ENCODE data around the gene RTEL1. TPM values are rescaled to one million over a fixed set of nuclear protein-coding genes. Genes with fewer than 3 reads are reported as not detected.
"Not testable (repeated sequence)": the region's sequence is repeated elsewhere in the genome, so short reads cannot be mapped to it uniquely, and the experiment has no call there.

The RTEL1 gene
- total and polyA plus RNA-seq, 9 donors: 8.4 to 13.3 (median 10.7) TPM

- WGBS (ENCODE audit: insufficient coverage): under 1% methylated on average over 98 of the region's 98 CpGs
- peak; percentile 94 for DNase-seq
- Histone ChIP-seq H3K36me3 (ENCODE audit: control insufficient read depth, insufficient read depth, low read length) (peaks cover 64% of the 10 kb centered on the region), H3K4me3 (ENCODE audit: low read length) (peak within 1 kb of the TSS; percentile 82), H3K4me1 (ENCODE audit: control insufficient read depth, insufficient read depth, low read length) (peaks cover 18% of the 10 kb centered on the region), H3K9me3 (replicated peaks; ENCODE audit: control insufficient read depth, low read depth, low read length) (no peaks in the 10 kb centered on the region), H3K27ac (ENCODE audit: low read length) (peak within 1 kb of the TSS; percentile 72), H3K27me3 (ENCODE audit: control insufficient read depth, insufficient read depth, low read length) (no peaks in the 10 kb centered on the region)
Observed at GRCh38 chr20:63707558-63708300, 49.6 kb downstream of the RTEL1 start, which contains the start of the genes ARFRP1 and ZGPAT. ARFRP1 (minus strand) TSS chr20:63707976; CDS start chr20:63707091, 885 bp downstream. ZGPAT (plus strand) TSS chr20:63708039; CDS start chr20:63708581, 542 bp downstream.

GRCh38 chr20:63708301-63709148, 50.4 kb downstream of the RTEL1 start:
- DNase-seq: peak; percentile 22
- peaks cover 60% of the 10 kb centered on the region for H3K36me3 ChIP-seq (ENCODE audit: control insufficient read depth, insufficient read depth, low read length)
- H3K27ac ChIP-seq (ENCODE audit: low read length): peak overlapping the region; percentile 21
- 18% methylated on average over 61 of the region's 67 CpGs for WGBS (ENCODE audit: insufficient coverage)
- no peaks in the 10 kb centered on the region for H3K27me3 ChIP-seq (ENCODE audit: control insufficient read depth, insufficient read depth, low read length)
- no peaks in the 10 kb centered on the region for H3K9me3 ChIP-seq (replicated peaks; ENCODE audit: control insufficient read depth, low read depth, low read length)
- peaks cover 18% of the 10 kb centered on the region for H3K4me1 ChIP-seq (ENCODE audit: control insufficient read depth, insufficient read depth, low read length)
- H3K4me3 ChIP-seq (ENCODE audit: low read length): peak overlapping the region; percentile 82

DNA sequence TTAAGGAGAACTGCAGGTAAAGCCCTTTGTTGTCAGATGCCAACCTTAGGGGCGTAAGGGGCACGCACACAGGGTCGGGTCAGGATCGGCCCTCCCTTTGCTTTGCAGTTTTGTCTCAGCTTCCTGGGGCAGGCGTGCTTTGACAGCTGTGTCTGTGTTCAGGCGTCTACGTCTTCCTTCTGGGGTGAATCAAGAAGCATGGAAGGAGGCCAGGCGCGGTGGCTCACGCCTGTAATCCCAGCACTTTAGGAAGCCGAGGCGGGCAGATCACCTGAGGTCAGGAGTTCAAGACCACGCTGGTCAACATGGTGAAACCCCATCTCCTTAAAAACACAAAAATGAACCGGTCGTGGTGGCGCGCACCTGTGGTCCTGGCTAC, 51.0 kb downstream of the RTEL1 start:
- H3K4me3 ChIP-seq (ENCODE audit: low read length): no peak overlapping the region

DNA sequence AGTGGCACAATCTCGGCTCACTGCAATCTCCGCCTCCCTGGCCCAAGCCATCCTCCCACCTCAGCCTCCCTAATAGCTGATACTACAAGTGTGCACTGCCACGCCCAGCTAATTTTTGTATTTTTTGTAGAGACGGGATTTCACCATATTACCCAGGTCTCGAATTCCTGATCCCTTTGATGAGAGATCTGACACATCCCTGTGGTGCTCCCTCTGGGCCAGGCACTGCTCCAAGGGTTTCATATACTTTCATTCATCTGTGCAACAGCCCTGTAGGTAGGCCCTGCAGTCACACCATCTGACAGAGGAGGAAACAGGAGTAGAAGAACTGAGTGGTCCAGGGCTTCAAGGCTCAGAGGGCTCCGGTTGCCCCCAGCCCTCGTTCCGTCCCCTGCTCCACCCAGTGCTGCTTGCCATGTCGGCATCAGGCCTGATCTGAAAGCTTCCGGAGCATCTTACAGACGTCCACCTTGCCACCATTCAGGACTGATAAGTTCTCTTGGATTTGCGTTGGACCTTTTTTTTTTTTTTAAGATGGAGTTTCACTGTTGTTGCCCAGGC, 53.1 kb downstream of the RTEL1 start:
- Histone ChIP-seq H3K36me3 (ENCODE audit: control insufficient read depth, insufficient read depth, low read length) (peaks cover 43% of the 10 kb centered on the region), H3K9me3 (replicated peaks; ENCODE audit: control insufficient read depth, low read depth, low read length) (peaks cover 11% of the 10 kb centered on the region), H3K27me3 (ENCODE audit: control insufficient read depth, insufficient read depth, low read length) (no peaks in the 10 kb centered on the region), H3K4me3 (ENCODE audit: low read length) (no peak overlapping the region), H3K4me1 (ENCODE audit: control insufficient read depth, insufficient read depth, low read length) (peaks cover 16% of the 10 kb centered on the region), H3K27ac (ENCODE audit: low read length) (no peak overlapping the region)
- 82% methylated on average over 10 of the region's 12 CpGs for WGBS (ENCODE audit: insufficient coverage)
- DNase-seq: no peak

More for the DNA sequence above, 51.0 kb downstream of the RTEL1 start:
- H3K27ac ChIP-seq (ENCODE audit: low read length): no peak overlapping the region
- no peaks in the 10 kb centered on the region for H3K9me3 ChIP-seq (replicated peaks; ENCODE audit: control insufficient read depth, low read depth, low read length)
- H3K27me3 ChIP-seq (ENCODE audit: control insufficient read depth, insufficient read depth, low read length): no peaks in the 10 kb centered on the region
- H3K4me1 ChIP-seq (ENCODE audit: control insufficient read depth, insufficient read depth, low read length): peaks cover 18% of the 10 kb centered on the region
- WGBS (ENCODE audit: insufficient coverage): 84% methylated on average over 12 of the region's 17 CpGs
- no peak for DNase-seq
- peaks cover 56% of the 10 kb centered on the region for H3K36me3 ChIP-seq (ENCODE audit: control insufficient read depth, insufficient read depth, low read length)

GRCh38 chr20:63712191-63712590, 54.1 kb downstream of the RTEL1 start:
- H3K27ac ChIP-seq (ENCODE audit: low read length): no peak overlapping the region
- H3K36me3 ChIP-seq (ENCODE audit: control insufficient read depth, insufficient read depth, low read length): peaks cover 44% of the 10 kb centered on the region
- 80% methylated on average over 1 of the region's 1 CpG for WGBS (ENCODE audit: insufficient coverage)

GRCh38 chr20:63714858-63715257, 56.7 kb downstream of the RTEL1 start:
- DNase-seq: no peak
- H3K4me1 ChIP-seq (ENCODE audit: control insufficient read depth, insufficient read depth, low read length): no peaks in the 10 kb centered on the region
- no peaks in the 10 kb centered on the region for H3K27me3 ChIP-seq (ENCODE audit: control insufficient read depth, insufficient read depth, low read length)
- no peak overlapping the region for H3K27ac ChIP-seq (ENCODE audit: low read length)
- H3K9me3 ChIP-seq (replicated peaks; ENCODE audit: control insufficient read depth, low read depth, low read length): peaks cover 26% of the 10 kb centered on the region
- no peak overlapping the region for H3K4me3 ChIP-seq (ENCODE audit: low read length)
- no CpG with 5 or more reads among the region's 5 CpGs for WGBS (ENCODE audit: insufficient coverage)
- peaks cover 52% of the 10 kb centered on the region for H3K36me3 ChIP-seq (ENCODE audit: control insufficient read depth, insufficient read depth, low read length)

More at GRCh38 chr20:63712191-63712590, 54.1 kb downstream of the RTEL1 start:
- DNase-seq: no peak
- no peaks in the 10 kb centered on the region for H3K27me3 ChIP-seq (ENCODE audit: control insufficient read depth, insufficient read depth, low read length)
- H3K4me1 ChIP-seq (ENCODE audit: control insufficient read depth, insufficient read depth, low read length): peaks cover 9% of the 10 kb centered on the region
- H3K9me3 ChIP-seq (replicated peaks; ENCODE audit: control insufficient read depth, low read depth, low read length): peaks cover 11% of the 10 kb centered on the region
- no peak overlapping the region for H3K4me3 ChIP-seq (ENCODE audit: low read length)

GRCh38 chr20:63718996-63719395, 60.9 kb downstream of the RTEL1 start:
- WGBS (ENCODE audit: insufficient coverage): no CpG with 5 or more reads among the region's 2 CpGs
- peaks cover 46% of the 10 kb centered on the region for H3K36me3 ChIP-seq (ENCODE audit: control insufficient read depth, insufficient read depth, low read length)

DNA sequence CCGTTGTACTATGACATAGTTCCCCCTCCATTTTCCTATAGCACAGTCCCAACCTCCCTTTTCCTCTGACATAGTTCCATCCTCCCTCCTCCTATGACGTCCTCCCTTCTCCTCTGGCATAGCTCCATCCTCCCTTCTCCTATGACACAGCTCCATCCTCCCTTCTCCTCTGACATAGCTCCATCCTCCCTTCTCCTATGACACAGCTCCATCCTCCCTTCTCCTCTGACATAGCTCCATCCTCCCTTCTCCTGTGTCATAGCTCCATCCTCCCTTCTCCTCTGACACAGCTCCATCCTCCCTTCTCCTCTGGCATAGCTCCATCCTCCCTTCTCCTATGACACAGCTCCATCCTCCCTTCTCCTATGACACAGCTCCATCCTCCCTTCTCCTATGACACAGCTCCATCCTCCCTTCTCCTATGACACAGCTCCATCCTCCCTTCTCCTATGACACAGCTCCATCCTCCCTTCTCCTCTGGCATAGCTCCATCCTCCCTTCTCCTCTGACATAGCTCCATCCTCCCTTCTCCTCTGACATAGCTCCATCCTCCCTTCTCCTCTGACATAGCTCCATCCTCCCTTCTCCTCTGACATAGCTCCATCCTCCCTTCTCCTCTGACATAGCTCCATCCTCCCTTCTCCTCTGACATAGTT, 65.0 kb downstream of the RTEL1 start:
- not testable (repeated sequence) for H3K27ac ChIP-seq (ENCODE audit: low read length); DNase-seq; H3K27me3 ChIP-seq (ENCODE audit: control insufficient read depth, insufficient read depth, low read length); H3K4me1 ChIP-seq (ENCODE audit: control insufficient read depth, insufficient read depth, low read length); H3K4me3 ChIP-seq (ENCODE audit: low read length)
- WGBS (ENCODE audit: insufficient coverage): 66% methylated on average over 2 of the region's 2 CpGs
- Histone ChIP-seq H3K36me3 (ENCODE audit: control insufficient read depth, insufficient read depth, low read length) (peaks cover 25% of the 10 kb centered on the region), H3K9me3 (replicated peaks; ENCODE audit: control insufficient read depth, low read depth, low read length) (peaks cover 26% of the 10 kb centered on the region)

More at GRCh38 chr20:63718996-63719395, 60.9 kb downstream of the RTEL1 start:
- no peaks in the 10 kb centered on the region for H3K4me1 ChIP-seq (ENCODE audit: control insufficient read depth, insufficient read depth, low read length)
- H3K4me3 ChIP-seq (ENCODE audit: low read length): no peak overlapping the region
- H3K27ac ChIP-seq (ENCODE audit: low read length): no peak overlapping the region
- DNase-seq: no peak
- H3K9me3 ChIP-seq (replicated peaks; ENCODE audit: control insufficient read depth, low read depth, low read length): peaks cover 26% of the 10 kb centered on the region
- no peaks in the 10 kb centered on the region for H3K27me3 ChIP-seq (ENCODE audit: control insufficient read depth, insufficient read depth, low read length)

- not testable (repeated sequence) for H3K27me3 ChIP-seq (ENCODE audit: control insufficient read depth, insufficient read depth, low read length); H3K4me3 ChIP-seq (ENCODE audit: low read length); DNase-seq; H3K9me3 ChIP-seq (replicated peaks; ENCODE audit: control insufficient read depth, low read depth, low read length); H3K4me1 ChIP-seq (ENCODE audit: control insufficient read depth, insufficient read depth, low read length); H3K27ac ChIP-seq (ENCODE audit: low read length)
- WGBS (ENCODE audit: insufficient coverage): 94% methylated on average over 14 of the region's 18 CpGs
- H3K36me3 ChIP-seq (ENCODE audit: control insufficient read depth, insufficient read depth, low read length): peaks cover 30% of the 10 kb centered on the region
Observed at GRCh38 chr20:63730189-63730733, 72.1 kb downstream of the RTEL1 start.
